Measurements from ENCODE around the gene ACAD10.

The ACAD10 gene

GRCh38 chr12:111777345-111778045 is 91.6 kb downstream of the ACAD10 start:
- H3K4me3 ChIP-seq (ENCODE audit: insufficient read length, low read depth) = no peak overlapping the region
- H3K36me3 ChIP-seq (ENCODE audit: insufficient read depth, insufficient read length, low read length) = peaks cover 42% of the 10 kb centered on the region
- peaks cover 13% of the 10 kb centered on the region for H3K4me1 ChIP-seq (ENCODE audit: insufficient read depth, insufficient read length)
- H3K27me3 ChIP-seq (ENCODE audit: insufficient read depth, insufficient read length) = no peaks in the 10 kb centered on the region
- peaks cover 10% of the 10 kb centered on the region; the same call in 1 of the 2 replicates for H3K9me3 ChIP-seq (ENCODE audit: insufficient read depth, low read length)
- no peak overlapping the region for H3K9ac ChIP-seq (ENCODE audit: insufficient read length, low read depth)
- TF ChIP-seq ZNF274 (IDR thresholded peaks at IDR 0.05; ENCODE audit: low read depth, low read length) (no peak), YY1 (IDR thresholded peaks at IDR 0.05; ENCODE audit: insufficient read depth, insufficient read length) (no peak), SUZ12 (IDR thresholded peaks at IDR 0.05; ENCODE audit: extremely low read depth, insufficient read depth, insufficient read length) (no peak)
- no peak for DNase-seq (ENCODE audit: low read depth, low spot score)

GRCh38 chr12:111780166-111780565 is 94.3 kb downstream of the ACAD10 start:
- H3K9ac ChIP-seq (ENCODE audit: insufficient read length, low read depth) = no peak overlapping the region
- no peak for DNase-seq (ENCODE audit: low read depth, low spot score)
- H3K4me3 ChIP-seq (ENCODE audit: insufficient read length, low read depth) = no peak overlapping the region
- peaks cover 3% of the 10 kb centered on the region for H3K4me1 ChIP-seq (ENCODE audit: insufficient read depth, insufficient read length)
- H3K36me3 ChIP-seq (ENCODE audit: insufficient read depth, insufficient read length, low read length) = peaks cover 65% of the 10 kb centered on the region
- TF ChIP-seq YY1 (IDR thresholded peaks at IDR 0.05; ENCODE audit: insufficient read depth, insufficient read length) = no peak
- no peak for TF ChIP-seq ZNF274 (IDR thresholded peaks at IDR 0.05; ENCODE audit: low read depth, low read length)
- TF ChIP-seq SUZ12 (IDR thresholded peaks at IDR 0.05; ENCODE audit: extremely low read depth, insufficient read depth, insufficient read length) = no peak
- H3K9me3 ChIP-seq (ENCODE audit: insufficient read depth, low read length) = peaks cover 10% of the 10 kb centered on the region; the same call in 1 of the 2 replicates
- no peaks in the 10 kb centered on the region for H3K27me3 ChIP-seq (ENCODE audit: insufficient read depth, insufficient read length)

GRCh38 chr12:111780615-111781014 is 94.8 kb downstream of the ACAD10 start:
- Histone ChIP-seq H3K36me3 (ENCODE audit: insufficient read depth, insufficient read length, low read length) (peaks cover 70% of the 10 kb centered on the region), H3K27me3 (ENCODE audit: insufficient read depth, insufficient read length) (no peaks in the 10 kb centered on the region), H3K9me3 (ENCODE audit: insufficient read depth, low read length) (peaks cover 8% of the 10 kb centered on the region; the same call in 1 of the 2 replicates), H3K9ac (ENCODE audit: insufficient read length, low read depth) (no peak overlapping the region), H3K4me1 (ENCODE audit: insufficient read depth, insufficient read length) (peaks cover 2% of the 10 kb centered on the region), H3K4me3 (ENCODE audit: insufficient read length, low read depth) (no peak overlapping the region)
- DNase-seq (ENCODE audit: low read depth, low spot score) = no peak
- no peak for TF ChIP-seq YY1 (IDR thresholded peaks at IDR 0.05; ENCODE audit: insufficient read depth, insufficient read length)
- no peak for TF ChIP-seq ZNF274 (IDR thresholded peaks at IDR 0.05; ENCODE audit: low read depth, low read length)
- no peak for TF ChIP-seq SUZ12 (IDR thresholded peaks at IDR 0.05; ENCODE audit: extremely low read depth, insufficient read depth, insufficient read length)

- peaks cover 70% of the 10 kb centered on the region for H3K36me3 ChIP-seq (ENCODE audit: insufficient read depth, insufficient read length, low read length)
- no peaks in the 10 kb centered on the region for H3K4me1 ChIP-seq (ENCODE audit: insufficient read depth, insufficient read length)
- H3K9me3 ChIP-seq (ENCODE audit: insufficient read depth, low read length) = peaks cover 3% of the 10 kb centered on the region; the same call in 1 of the 2 replicates
- TF ChIP-seq ZNF274 (IDR thresholded peaks at IDR 0.05; ENCODE audit: low read depth, low read length) (no peak), YY1 (IDR thresholded peaks at IDR 0.05; ENCODE audit: insufficient read depth, insufficient read length) (no peak), SUZ12 (IDR thresholded peaks at IDR 0.05; ENCODE audit: extremely low read depth, insufficient read depth, insufficient read length) (no peak)
- H3K4me3 ChIP-seq (ENCODE audit: insufficient read length, low read depth) = no peak overlapping the region
- no peak for DNase-seq (ENCODE audit: low read depth, low spot score)
- H3K9ac ChIP-seq (ENCODE audit: insufficient read length, low read depth) = no peak overlapping the region
- no peaks in the 10 kb centered on the region for H3K27me3 ChIP-seq (ENCODE audit: insufficient read depth, insufficient read length)
These were observed 95.3 kb downstream of the ACAD10 start for GRCh38 chr12:111781085-111781658.

- Histone ChIP-seq H3K4me3 (ENCODE audit: insufficient read length, low read depth) (no peak overlapping the region), H3K9ac (ENCODE audit: insufficient read length, low read depth) (no peak overlapping the region), H3K4me1 (ENCODE audit: insufficient read depth, insufficient read length) (no peaks in the 10 kb centered on the region), H3K27me3 (ENCODE audit: insufficient read depth, insufficient read length) (no peaks in the 10 kb centered on the region), H3K9me3 (ENCODE audit: insufficient read depth, low read length) (no peaks in the 10 kb centered on the region), H3K36me3 (ENCODE audit: insufficient read depth, insufficient read length, low read length) (peaks cover 66% of the 10 kb centered on the region)
- no peak for TF ChIP-seq YY1 (IDR thresholded peaks at IDR 0.05; ENCODE audit: insufficient read depth, insufficient read length)
- TF ChIP-seq ZNF274 (IDR thresholded peaks at IDR 0.05; ENCODE audit: low read depth, low read length) = no peak
- no peak for TF ChIP-seq SUZ12 (IDR thresholded peaks at IDR 0.05; ENCODE audit: extremely low read depth, insufficient read depth, insufficient read length)
- DNase-seq (ENCODE audit: low read depth, low spot score) = no peak
These were observed 97.2 kb downstream of the ACAD10 start for GRCh38 chr12:111783046-111783445.

GRCh38 chr12:111784953-111785352 is 99.1 kb downstream of the ACAD10 start:
- peaks cover 73% of the 10 kb centered on the region for H3K36me3 ChIP-seq (ENCODE audit: insufficient read depth, insufficient read length, low read length)
- no peak overlapping the region for H3K9ac ChIP-seq (ENCODE audit: insufficient read length, low read depth)
- H3K4me1 ChIP-seq (ENCODE audit: insufficient read depth, insufficient read length) = no peaks in the 10 kb centered on the region
- H3K4me3 ChIP-seq (ENCODE audit: insufficient read length, low read depth) = no peak overlapping the region
- no peak for DNase-seq (ENCODE audit: low read depth, low spot score)
- H3K27me3 ChIP-seq (ENCODE audit: insufficient read depth, insufficient read length) = no peaks in the 10 kb centered on the region
- TF ChIP-seq SUZ12 (IDR thresholded peaks at IDR 0.05; ENCODE audit: extremely low read depth, insufficient read depth, insufficient read length) (no peak), YY1 (IDR thresholded peaks at IDR 0.05; ENCODE audit: insufficient read depth, insufficient read length) (no peak), ZNF274 (IDR thresholded peaks at IDR 0.05; ENCODE audit: low read depth, low read length) (no peak)
- no peaks in the 10 kb centered on the region for H3K9me3 ChIP-seq (ENCODE audit: insufficient read depth, low read length)

GRCh38 chr12:111785651-111786050 is 99.8 kb downstream of the ACAD10 start:
- no peak for TF ChIP-seq ZNF274 (IDR thresholded peaks at IDR 0.05; ENCODE audit: low read depth, low read length)
- no peak for TF ChIP-seq YY1 (IDR thresholded peaks at IDR 0.05; ENCODE audit: insufficient read depth, insufficient read length)
- no peak for TF ChIP-seq SUZ12 (IDR thresholded peaks at IDR 0.05; ENCODE audit: extremely low read depth, insufficient read depth, insufficient read length)
- Histone ChIP-seq H3K4me3 (ENCODE audit: insufficient read length, low read depth) (no peak overlapping the region), H3K36me3 (ENCODE audit: insufficient read depth, insufficient read length, low read length) (peaks cover 76% of the 10 kb centered on the region), H3K27me3 (ENCODE audit: insufficient read depth, insufficient read length) (no peaks in the 10 kb centered on the region), H3K9ac (ENCODE audit: insufficient read length, low read depth) (no peak overlapping the region), H3K9me3 (ENCODE audit: insufficient read depth, low read length) (no peaks in the 10 kb centered on the region), H3K4me1 (ENCODE audit: insufficient read depth, insufficient read length) (no peaks in the 10 kb centered on the region)
- DNase-seq (ENCODE audit: low read depth, low spot score) = no peak
